Activated naive CD4-positive, alpha-beta T cell treated with anti-CD3 and anti-CD28 coated beads, Interleukin-2, amount 50 U/mL, for 24 hours (primary cell): Measurements from ENCODE around the gene SLC1A2.

Experiments
- H3K27ac Mint-ChIP-seq: one replicate; pipeline ENCODE4 v1.8.0; 2021; ENCODE audit warnings: mild to moderate bottlenecking, mixed read lengths
- H3K27me3 Mint-ChIP-seq: one replicate; pipeline ENCODE4 v1.8.0; 2021; ENCODE audit warnings: mixed read lengths
- H3K36me3 Mint-ChIP-seq: one replicate; pipeline ENCODE4 v1.8.0; 2021; ENCODE audit warnings: mixed read lengths
- H3K4me1 Mint-ChIP-seq: one replicate; pipeline ENCODE4 v1.8.0; 2021; ENCODE audit warnings: mixed read lengths
- H3K4me3 Mint-ChIP-seq: one replicate; pipeline ENCODE4 v1.8.0; 2021; ENCODE audit warnings: mild to moderate bottlenecking, mixed read lengths
- H3K9me3 Mint-ChIP-seq: one replicate; pipeline ENCODE4 v1.8.0; 2021; ENCODE audit warnings: mixed read lengths

SLC1A2 gene

GRCh38 chr11:35391922-35392688 is 27.3 kb downstream of the SLC1A2 start:
- Mint-ChIP-seq H3K4me3 (peak overlapping the region; percentile 73), H3K9me3 (no peaks in the 10 kb centered on the region), H3K27me3 (no peaks in the 10 kb centered on the region), H3K36me3 (no peaks in the 10 kb centered on the region), H3K27ac (peak overlapping the region; percentile 84), H3K4me1 (peaks cover 47% of the 10 kb centered on the region)

GRCh38 chr11:35390737-35391682 is 28.3 kb downstream of the SLC1A2 start:
- H3K27ac Mint-ChIP-seq = peak overlapping the region; percentile 84
- H3K9me3 Mint-ChIP-seq = no peaks in the 10 kb centered on the region
- no peaks in the 10 kb centered on the region for H3K27me3 Mint-ChIP-seq
- no peaks in the 10 kb centered on the region for H3K36me3 Mint-ChIP-seq
- H3K4me3 Mint-ChIP-seq = peak overlapping the region; percentile 26
- H3K4me1 Mint-ChIP-seq = peaks cover 50% of the 10 kb centered on the region

GRCh38 chr11:35389897-35390465 is 29.4 kb downstream of the SLC1A2 start:
- H3K27me3 Mint-ChIP-seq = no peaks in the 10 kb centered on the region
- no peaks in the 10 kb centered on the region for H3K9me3 Mint-ChIP-seq
- H3K36me3 Mint-ChIP-seq = no peaks in the 10 kb centered on the region
- peaks cover 46% of the 10 kb centered on the region for H3K4me1 Mint-ChIP-seq
- H3K27ac Mint-ChIP-seq = peak overlapping the region; percentile 43
- peak overlapping the region; percentile 41 for H3K4me3 Mint-ChIP-seq

- H3K27me3 Mint-ChIP-seq = no peaks in the 10 kb centered on the region
- H3K4me1 Mint-ChIP-seq = peaks cover 42% of the 10 kb centered on the region
- H3K9me3 Mint-ChIP-seq = no peaks in the 10 kb centered on the region
- no peaks in the 10 kb centered on the region for H3K36me3 Mint-ChIP-seq
- no peak overlapping the region for H3K4me3 Mint-ChIP-seq
- H3K27ac Mint-ChIP-seq = no peak overlapping the region
Observed at GRCh38 chr11:35389112-35389511, 30.2 kb downstream of the SLC1A2 start.

- Mint-ChIP-seq H3K27me3 (no peaks in the 10 kb centered on the region), H3K27ac (no peak overlapping the region), H3K4me3 (no peak overlapping the region), H3K4me1 (peaks cover 42% of the 10 kb centered on the region), H3K36me3 (no peaks in the 10 kb centered on the region), H3K9me3 (no peaks in the 10 kb centered on the region)
Observed at GRCh38 chr11:35388061-35388460, 31.3 kb downstream of the SLC1A2 start.

- Mint-ChIP-seq H3K4me3 (no peak overlapping the region), H3K4me1 (peaks cover 39% of the 10 kb centered on the region), H3K36me3 (no peaks in the 10 kb centered on the region), H3K27me3 (no peaks in the 10 kb centered on the region), H3K9me3 (no peaks in the 10 kb centered on the region), H3K27ac (no peak overlapping the region)
Observed at GRCh38 chr11:35387111-35387982, 32.0 kb downstream of the SLC1A2 start.

DNA sequence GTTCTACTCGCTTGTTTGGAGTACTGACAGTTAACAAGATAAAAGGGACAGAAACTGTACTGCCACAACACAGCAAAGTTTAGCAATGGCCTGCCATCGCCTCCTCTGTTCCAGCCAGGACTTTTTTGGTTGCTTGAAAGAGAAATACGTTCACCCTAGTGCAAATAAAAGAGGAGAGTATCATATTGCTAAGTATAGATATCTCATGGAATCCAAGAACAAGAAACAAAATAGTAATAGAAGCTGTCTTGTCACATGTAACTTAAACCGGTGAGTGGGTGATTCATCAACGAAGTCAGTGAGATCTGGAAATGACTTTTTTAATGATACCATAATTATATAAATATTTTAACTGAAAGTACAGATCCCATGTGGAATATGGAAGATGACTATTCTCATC is 35.4 kb downstream of the SLC1A2 start:
- Mint-ChIP-seq H3K36me3 (no peaks in the 10 kb centered on the region), H3K27me3 (no peaks in the 10 kb centered on the region), H3K27ac (no peak overlapping the region), H3K4me1 (peaks cover 13% of the 10 kb centered on the region), H3K4me3 (no peak overlapping the region), H3K9me3 (no peaks in the 10 kb centered on the region)

GRCh38 chr11:35381709-35382322 is 37.5 kb downstream of the SLC1A2 start:
- no peak overlapping the region for H3K27ac Mint-ChIP-seq
- no peaks in the 10 kb centered on the region for H3K27me3 Mint-ChIP-seq
- no peak overlapping the region for H3K4me3 Mint-ChIP-seq
- no peaks in the 10 kb centered on the region for H3K9me3 Mint-ChIP-seq
- no peaks in the 10 kb centered on the region for H3K36me3 Mint-ChIP-seq
- H3K4me1 Mint-ChIP-seq = peaks cover under 1% of the 10 kb centered on the region

GRCh38 chr11:35380603-35381002 is 38.8 kb downstream of the SLC1A2 start:
- H3K4me1 Mint-ChIP-seq = no peaks in the 10 kb centered on the region
- no peaks in the 10 kb centered on the region for H3K9me3 Mint-ChIP-seq
- no peak overlapping the region for H3K4me3 Mint-ChIP-seq
- H3K27me3 Mint-ChIP-seq = no peaks in the 10 kb centered on the region
- H3K27ac Mint-ChIP-seq = no peak overlapping the region
- H3K36me3 Mint-ChIP-seq = no peaks in the 10 kb centered on the region

- Mint-ChIP-seq H3K36me3 (no peaks in the 10 kb centered on the region), H3K27ac (no peak overlapping the region), H3K4me3 (no peak overlapping the region), H3K27me3 (no peaks in the 10 kb centered on the region), H3K9me3 (no peaks in the 10 kb centered on the region), H3K4me1 (no peaks in the 10 kb centered on the region)
Observed at GRCh38 chr11:35377262-35377661, 42.1 kb downstream of the SLC1A2 start.

- Mint-ChIP-seq H3K27ac (no peak overlapping the region), H3K4me3 (no peak overlapping the region), H3K9me3 (no peaks in the 10 kb centered on the region), H3K27me3 (no peaks in the 10 kb centered on the region), H3K4me1 (no peaks in the 10 kb centered on the region), H3K36me3 (no peaks in the 10 kb centered on the region)
Observed at GRCh38 chr11:35376613-35377012, 42.7 kb downstream of the SLC1A2 start.

- H3K27me3 Mint-ChIP-seq = no peaks in the 10 kb centered on the region
- H3K4me3 Mint-ChIP-seq = no peak overlapping the region
Observed at GRCh38 chr11:35376118-35376510, 43.2 kb downstream of the SLC1A2 start.

DNA sequence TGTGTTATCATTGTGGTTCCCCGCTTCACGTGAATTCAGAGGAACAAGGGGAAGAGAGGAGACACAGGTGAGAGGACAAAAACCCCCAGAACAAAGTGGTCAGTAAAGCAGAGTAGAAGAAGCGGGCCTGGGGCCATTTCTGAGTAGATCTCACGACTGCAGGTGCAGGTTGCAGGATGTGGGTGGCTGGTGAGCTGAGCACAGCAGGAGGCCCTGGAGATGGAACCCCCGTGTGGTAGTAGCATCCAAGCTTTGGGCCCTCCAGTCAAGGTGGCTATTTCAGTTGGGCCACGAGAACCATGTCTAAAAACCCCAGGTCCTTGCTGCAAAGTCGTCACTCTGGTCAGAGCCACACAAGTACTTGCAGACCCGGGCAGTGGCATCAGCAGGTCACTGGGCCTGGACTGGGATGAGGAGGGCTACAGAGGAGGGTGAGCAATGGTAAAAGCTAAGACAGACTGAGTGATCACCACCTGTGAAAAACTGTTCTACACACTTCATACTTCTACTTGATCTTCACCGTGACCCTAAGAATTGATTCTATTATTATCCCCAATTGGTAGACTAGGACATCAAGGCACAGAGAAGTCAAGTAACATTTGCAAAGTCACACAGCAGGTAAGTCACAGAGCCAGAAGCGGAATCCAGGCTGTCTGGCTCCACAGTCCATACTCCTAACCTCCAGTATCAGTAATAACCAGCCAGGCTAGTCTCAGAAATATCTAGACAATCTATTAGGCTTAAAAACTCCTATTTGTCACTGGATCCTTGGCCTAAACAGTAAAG is 43.8 kb downstream of the SLC1A2 start:
- Mint-ChIP-seq H3K27me3 (no peaks in the 10 kb centered on the region), H3K36me3 (no peaks in the 10 kb centered on the region), H3K9me3 (no peaks in the 10 kb centered on the region), H3K4me3 (no peak overlapping the region), H3K27ac (no peak overlapping the region), H3K4me1 (no peaks in the 10 kb centered on the region)

More at GRCh38 chr11:35376118-35376510, 43.2 kb downstream of the SLC1A2 start:
- Mint-ChIP-seq H3K36me3 (no peaks in the 10 kb centered on the region), H3K27ac (no peak overlapping the region), H3K9me3 (no peaks in the 10 kb centered on the region), H3K4me1 (no peaks in the 10 kb centered on the region)

DNA sequence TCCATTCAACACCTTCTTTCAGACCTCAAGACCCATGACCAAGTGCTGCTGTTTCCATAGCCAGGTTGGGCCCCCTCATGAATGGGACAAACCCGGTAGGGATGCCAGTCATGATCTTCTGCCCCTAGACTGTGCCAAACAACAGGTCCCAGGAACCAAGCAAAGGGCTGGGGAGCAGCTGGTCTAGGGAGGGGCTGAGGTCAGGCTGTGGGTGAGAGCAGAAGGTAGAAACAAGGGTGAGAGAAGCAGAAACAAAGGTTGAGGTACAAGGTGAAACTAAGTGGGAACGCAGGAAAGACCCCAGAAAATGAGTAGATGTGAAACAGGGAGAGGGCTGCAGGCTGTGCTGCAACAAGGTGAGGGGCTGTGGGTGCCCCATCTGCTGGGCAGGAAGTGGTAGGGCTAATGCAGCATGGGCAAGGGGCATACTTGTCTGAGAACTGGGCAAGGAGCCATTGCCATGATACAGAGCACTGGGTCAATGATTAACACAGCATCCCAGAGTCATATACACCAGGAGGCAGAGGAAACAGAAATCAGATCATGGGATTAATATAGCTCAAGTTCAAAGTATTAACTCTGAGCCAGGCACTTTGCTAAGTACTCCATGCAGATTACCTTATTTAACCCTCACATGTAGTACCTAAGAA is 45.9 kb downstream of the SLC1A2 start:
- Mint-ChIP-seq H3K4me3 (no peak overlapping the region), H3K27ac (no peak overlapping the region), H3K4me1 (no peaks in the 10 kb centered on the region), H3K36me3 (no peaks in the 10 kb centered on the region), H3K9me3 (no peaks in the 10 kb centered on the region), H3K27me3 (no peaks in the 10 kb centered on the region)
